AG09309 (cell line): ENCODE measurements around the gene STAT6.

Source experiments
- DNase-seq: peaks from one replicate; pipeline ENCODE4 v3.0.0-alpha.2; 2010; ENCODE audit warnings: low read depth
- H3K4me3 ChIP-seq: 2 replicates; pipeline ENCODE4 v1.5.1; 2011; ENCODE audit warnings: mild to moderate bottlenecking, low read depth, low read length, moderate library complexity; ENCODE audit not compliant: control insufficient read depth
- CTCF ChIP-seq: IDR thresholded peaks from 2 replicates; pipeline ENCODE4 v1.5.1; 2011; ENCODE audit warnings: mild to moderate bottlenecking, low read depth, low read length, inconsistent platforms; ENCODE audit not compliant: insufficient read depth, control insufficient read depth; ENCODE audit errors: missing control alignments

Gene STAT6

GRCh38 chr12:57143454-57143853 lies 32.3 kb upstream of the STAT6 start:
- no peak for TF ChIP-seq CTCF
- DNase-seq: no peak
- H3K4me3 ChIP-seq: no peak overlapping the region

DNA sequence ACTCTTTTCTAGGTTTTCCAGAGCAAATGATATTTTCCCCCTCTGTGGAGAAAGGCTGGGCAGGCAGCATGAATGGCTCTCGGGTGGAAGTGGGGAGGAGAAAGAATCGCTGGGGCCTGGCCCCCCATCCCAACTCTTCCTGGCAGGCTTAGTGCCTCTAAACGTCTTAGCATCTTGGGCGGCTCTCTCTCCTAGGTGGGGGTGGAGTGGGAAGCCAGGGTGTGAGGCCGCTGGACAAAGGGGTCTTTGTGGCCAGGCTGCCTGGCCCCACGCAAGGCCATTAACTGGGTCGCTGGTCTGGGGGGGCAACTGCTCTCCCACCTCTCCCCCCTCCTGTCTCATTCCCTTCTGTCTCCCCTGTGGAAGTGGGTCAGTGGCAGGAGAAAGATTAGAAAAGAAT lies 31.6 kb upstream of the STAT6 start:
- H3K4me3 ChIP-seq: no peak overlapping the region
- TF ChIP-seq CTCF: no peak
- no peak for DNase-seq

DNA sequence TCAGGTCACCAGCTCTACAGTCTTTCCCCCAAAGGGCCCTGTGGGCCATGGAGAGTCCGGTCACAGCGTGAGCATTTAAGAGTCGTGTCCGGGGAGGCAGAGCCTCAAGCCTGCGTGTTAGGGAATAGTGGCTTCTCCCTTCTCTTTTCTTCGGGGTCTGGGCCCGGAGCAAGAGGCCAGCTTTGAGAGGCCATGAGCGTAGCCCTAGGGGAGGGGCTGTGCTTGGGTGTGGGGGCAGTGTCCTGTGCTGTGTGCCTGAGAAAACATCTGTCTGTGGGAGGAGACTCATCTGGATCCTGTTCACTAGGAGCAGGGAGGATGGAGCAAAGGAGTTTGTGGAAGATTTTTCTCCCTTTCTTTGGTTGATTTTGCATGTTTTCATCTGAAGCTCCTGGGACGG lies 31.0 kb upstream of the STAT6 start:
- H3K4me3 ChIP-seq: no peak overlapping the region
- no peak for TF ChIP-seq CTCF
- no peak for DNase-seq

DNA sequence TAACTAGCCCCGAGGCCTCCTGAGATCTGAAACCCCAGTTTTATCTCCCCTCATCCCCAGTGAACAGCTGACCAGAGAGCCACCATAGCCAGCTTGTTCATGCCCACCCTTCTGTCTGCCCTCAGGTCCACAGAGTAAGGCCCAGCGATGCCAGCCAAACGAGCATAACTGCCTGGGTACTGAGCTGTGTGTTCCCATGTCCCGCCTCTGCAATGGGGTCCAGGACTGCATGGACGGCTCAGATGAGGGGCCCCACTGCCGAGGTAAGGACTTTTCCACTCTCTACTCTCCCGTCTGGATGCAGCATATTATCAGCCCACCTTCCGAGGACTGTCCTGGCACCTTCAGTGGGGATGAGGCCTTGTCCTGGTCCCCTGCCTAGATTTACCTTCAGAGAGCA lies 30.1 kb upstream of the STAT6 start:
- H3K4me3 ChIP-seq: no peak overlapping the region
- TF ChIP-seq CTCF: no peak
- no peak for DNase-seq

- DNase-seq: no peak
- no peak overlapping the region for H3K4me3 ChIP-seq
Measured at GRCh38 chr12:57139796-57140649, 28.9 kb upstream of the STAT6 start.

DNA sequence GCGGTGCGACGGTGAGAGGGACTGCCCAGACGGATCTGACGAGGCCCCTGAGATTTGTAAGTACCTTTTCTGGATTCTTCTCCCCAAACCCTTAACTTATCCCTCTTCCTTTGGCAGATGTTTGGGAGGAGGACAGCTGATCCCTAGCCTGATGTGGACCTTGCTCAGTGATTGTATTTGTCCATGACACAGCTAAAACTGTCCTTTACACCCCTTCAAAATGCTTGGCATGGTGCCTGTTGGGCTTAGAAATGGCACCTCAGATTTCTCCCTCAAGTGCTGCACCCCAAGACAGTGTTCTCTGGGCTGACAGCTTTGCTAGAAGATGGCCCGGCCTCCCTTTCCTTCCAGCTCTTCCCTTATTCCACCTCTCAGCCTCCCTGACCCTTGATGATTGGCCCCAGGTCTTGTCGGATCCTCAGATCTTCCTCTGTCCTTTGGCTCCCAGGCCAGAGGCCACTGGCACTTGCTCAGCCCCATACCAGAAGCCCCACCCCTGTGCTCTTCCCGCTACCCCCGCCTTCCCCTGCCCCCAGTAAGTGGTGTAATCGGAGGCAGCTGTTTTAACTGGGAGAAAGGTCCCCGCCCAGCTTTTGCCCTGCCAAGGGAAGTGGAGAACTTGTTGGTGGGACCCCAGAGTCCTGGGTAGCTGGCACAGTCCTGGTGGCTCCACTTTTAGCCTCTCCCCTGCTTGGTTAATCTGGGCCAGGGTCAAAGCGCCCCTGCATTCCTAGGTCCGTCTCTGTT lies 27.5 kb upstream of the STAT6 start:
- no peak overlapping the region for H3K4me3 ChIP-seq
- TF ChIP-seq CTCF: no peak
- DNase-seq: no peak

More at GRCh38 chr12:57139796-57140649, 28.9 kb upstream of the STAT6 start:
- no peak for TF ChIP-seq CTCF
